Stomach (tissue), 9 donors: ENCODE data around the gene ARHGAP1. TPM values are rescaled to one million over a fixed set of nuclear protein-coding genes. Genes with fewer than 3 reads are reported as not detected.

ENCODE experiments used
- DNase-seq, 2 donors: peaks; one replicate each; pipeline versions ENCODE4 v3.0.0 to v3.0.0-alpha.2; 2013 to 2019
- H3K27ac ChIP-seq, 5 donors: fragments of 200-600 bp in 4 of 5; sonication (generic) in 4 of 5; one replicate each; pipeline ENCODE4 v1.5.1; 2013 to 2019; ENCODE audit warnings: mild to moderate bottlenecking in 1 of 5, moderate library complexity in 1 of 5
- H3K27me3 ChIP-seq, 3 donors: fragments of 200-600 bp; sonication (generic); one replicate each; pipeline ENCODE4 v1.5.1; 2017 to 2019; ENCODE audit warnings: mixed run types in 1 of 3
- H3K36me3 ChIP-seq, 4 donors: fragments of 200-600 bp; sonication (generic); 1 replicate in 3 of 4; 2 replicates in 1 of 4; pipeline ENCODE4 v1.5.1; 2016 to 2019
- H3K4me1 ChIP-seq, 4 donors: fragments of 200-600 bp; sonication (generic); one replicate each; pipeline ENCODE4 v1.5.1; 2016 to 2019
- H3K4me3 ChIP-seq, 4 donors: fragments of 200-600 bp; sonication (generic) in 3 of 4; one replicate each; pipeline ENCODE4 v1.5.1; 2016 to 2019; ENCODE audit warnings: mild to moderate bottlenecking in 1 of 4
- H3K9me3 ChIP-seq, 4 donors: fragments of 200-600 bp; sonication (generic); one replicate each; pipeline ENCODE4 v1.5.1; 2016 to 2019
- CTCF ChIP-seq, 7 experiments: fragments of 450-650 bp in 4 of 7; fragments of 200-600 bp in 3 of 7; sonication (generic) in 3 of 7; IDR thresholded peaks; one replicate each; pipeline ENCODE4 v1.5.1; 2016 to 2019; ENCODE audit warnings: antibody characterized with exemption in 7 of 7, control low read depth in 2 of 7, mild to moderate bottlenecking in 1 of 7
- EP300 ChIP-seq: sonication (generic); formaldehyde crosslinking; IDR thresholded peaks from one replicate; pipeline ENCODE4 v1.6.1; 2017; ENCODE audit warnings: antibody characterized with exemption
- POLR2A ChIP-seq, 4 donors: fragments of 450-650 bp; IDR thresholded peaks; one replicate each; pipeline ENCODE4 v1.6.1; 2016; ENCODE audit warnings: antibody characterized with exemption in 4 of 4, control low read depth in 2 of 4, mild to moderate bottlenecking in 1 of 4, moderate library complexity in 1 of 4
- POLR2AphosphoS5 ChIP-seq, 3 donors: sonication (generic); formaldehyde crosslinking; IDR thresholded peaks; one replicate each; pipeline ENCODE4 v1.6.1; 2016; ENCODE audit warnings: antibody characterized with exemption in 3 of 3
- WGBS, 5 donors: extraction: QIAGEN DNeasy Blood & Tissue Kit in 3 of 5; methylation state at CpG; one replicate each; pipeline versions ENCODE4 v1.1.5 to v1.1.7; 2013 to 2018; 5-methylcytosine and 5-hydroxymethylcytosine counted together
- intact Hi-C: fragments of 100-400 bp; cut with DNase I; formaldehyde crosslinking; loops from one replicate; pipeline ENCODE4 v1.15.1; 2023; ENCODE audit warnings: low total_unique reads
- polyA plus RNA-seq, 3 donors: library from polyadenylated mRNA; stranded (reverse); fragments of 200-250 nt; gene quantifications; one replicate each; pipeline ENCODE4 v1.2.3, GENCODE V29; 2013
- total RNA-seq, 5 donors: library from RNA; depleted of rRNA; stranded (reverse); fragments of >200 nt; gene quantifications; one replicate each; pipeline versions ENCODE4 v1.1.0 to v1.2.3, GENCODE V29; 2014 to 2016
- donor health status: healthy with polysubstance abuse.
- donor health status: Bipolar disorder and iron deficiency.
- donor health status: healthy.

The ARHGAP1 gene
- total and polyA plus RNA-seq, 8 donors: 21.1 to 82.9 (median 31.3) TPM

DNA sequence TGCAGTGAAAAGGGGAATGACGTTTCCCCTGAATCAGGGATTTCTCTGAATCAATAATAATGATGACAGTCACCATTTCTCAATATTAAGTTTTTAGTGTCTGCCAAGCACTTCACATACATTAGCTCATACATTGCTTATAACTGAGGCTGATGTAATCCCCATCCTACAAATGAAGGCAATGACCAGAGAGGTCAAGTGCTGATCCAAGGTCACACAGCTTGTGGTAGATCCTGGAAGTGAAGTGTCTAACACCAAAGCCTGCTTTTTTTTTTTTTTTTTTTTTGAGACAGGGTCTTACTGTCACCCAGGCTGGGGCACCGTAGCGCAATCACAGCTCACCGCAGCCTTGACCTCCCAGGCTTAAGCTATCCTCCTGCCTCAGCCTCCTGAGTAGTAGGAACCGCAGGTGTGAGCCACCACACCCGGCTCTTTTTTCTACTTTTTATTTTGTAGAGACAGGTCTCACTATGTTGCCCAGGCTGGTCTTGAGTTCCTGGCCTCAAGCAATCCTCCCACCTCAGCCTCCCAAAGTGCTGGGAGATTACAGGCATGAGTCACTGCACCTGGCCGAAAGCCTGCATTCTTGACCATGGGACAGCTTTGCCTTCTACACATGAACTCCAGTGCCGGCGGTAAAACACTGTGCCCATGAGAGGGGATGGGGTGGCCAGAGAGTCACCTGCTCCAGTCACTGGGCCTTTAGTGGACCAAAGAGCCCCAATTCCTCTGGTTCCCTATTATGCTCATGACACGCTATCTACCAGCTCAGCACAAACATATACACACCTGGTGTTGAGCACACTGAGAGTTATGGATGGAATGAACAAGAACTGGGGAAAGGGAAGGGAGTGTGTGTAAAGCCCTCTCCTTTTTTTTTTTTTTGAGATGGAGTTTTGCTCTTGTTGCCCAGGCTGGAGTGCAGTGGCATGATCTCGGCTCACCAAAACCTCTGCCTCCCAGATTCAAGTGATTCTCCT lies 17.4 kb downstream of the ARHGAP1 start:
- peak overlapping the region in 1 of 5 donors; percentile 31 for H3K27ac ChIP-seq
- no peaks in the 10 kb centered on the region for H3K27me3 ChIP-seq
- intact Hi-C loops: no loop called here
- 88 to 94% (median 90%) methylated on average over 11 of the region's 11 CpGs for WGBS, 5 donors
- peaks cover 4 to 27% (median 6%) of the 10 kb centered on the region in 4 donors for H3K4me1 ChIP-seq
- H3K4me3 ChIP-seq: no peak overlapping the region
- TF ChIP-seq CTCF (IDR thresholded peaks at IDR 0.05) (no peak), POLR2AphosphoS5 (IDR thresholded peaks at IDR 0.05) (no peak), EP300 (no peak), POLR2A (IDR thresholded peaks at IDR 0.05) (no peak)
- peaks cover 73 to 99% (median 95%) of the 10 kb centered on the region in 4 donors for H3K36me3 ChIP-seq
- DNase-seq: no peak
- H3K9me3 ChIP-seq: no peaks in the 10 kb centered on the region

DNA sequence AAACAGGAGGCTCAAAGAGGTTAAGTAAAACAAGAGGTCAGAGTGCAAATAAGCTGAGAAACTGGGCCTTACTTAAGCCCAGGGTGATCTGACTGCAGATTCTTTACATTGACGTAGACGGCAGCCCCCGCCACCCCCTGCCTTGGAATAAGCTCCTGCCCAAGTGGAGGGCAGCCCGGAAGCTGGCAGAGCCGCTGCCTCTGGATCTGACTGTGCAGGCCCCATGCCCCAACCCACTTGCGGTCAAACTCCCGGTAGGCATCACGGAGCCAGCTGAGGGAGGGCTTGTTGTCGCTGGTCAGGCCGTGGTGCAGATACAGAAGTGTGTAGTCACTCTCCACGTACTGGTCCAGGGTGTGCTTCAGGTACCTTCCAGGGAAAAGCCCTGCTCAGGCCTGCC lies 18.6 kb downstream of the ARHGAP1 start:
- intact Hi-C loops: no loop called here
- no peak for DNase-seq
- no peak overlapping the region for H3K27ac ChIP-seq
- H3K36me3 ChIP-seq: peaks cover 66 to 99% (median 95%) of the 10 kb centered on the region in 4 donors
- 92 to 97% (median 95%) methylated on average over 6 to 11 of the region's 11 CpGs for WGBS, 5 donors
- H3K9me3 ChIP-seq: no peaks in the 10 kb centered on the region
- no peak overlapping the region for H3K4me3 ChIP-seq
- no peaks in the 10 kb centered on the region for H3K27me3 ChIP-seq
- H3K4me1 ChIP-seq: peaks cover 0 to 24% (median 7%) of the 10 kb centered on the region in 4 donors
- TF ChIP-seq EP300: no peak
- no peak for TF ChIP-seq POLR2AphosphoS5 (IDR thresholded peaks at IDR 0.05)

DNA sequence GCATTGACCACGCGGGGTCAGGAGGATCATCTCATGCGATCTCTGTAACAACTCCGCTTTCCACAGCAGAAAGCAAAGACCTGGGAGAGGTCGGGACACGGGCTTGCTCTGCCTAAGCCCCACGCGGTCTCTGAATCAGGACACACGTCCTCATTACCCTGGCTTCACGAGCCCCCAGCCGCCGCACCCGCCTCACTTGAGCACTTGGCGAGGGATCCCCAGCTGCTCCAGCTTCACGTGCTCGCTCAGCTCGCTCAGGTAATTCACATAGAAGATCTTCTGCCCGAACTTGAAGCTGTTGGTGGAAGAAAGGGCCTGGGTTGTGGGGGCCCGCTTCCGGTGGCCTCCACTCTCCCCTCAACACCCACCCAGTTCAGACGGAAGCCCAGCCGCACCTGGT lies 19.6 kb downstream of the ARHGAP1 start:
- Histone ChIP-seq H3K9me3 (no peaks in the 10 kb centered on the region), H3K4me1 (peaks cover 6 to 33% (median 16%) of the 10 kb centered on the region in 4 donors), H3K36me3 (peaks cover 56 to 93% (median 91%) of the 10 kb centered on the region in 4 donors), H3K27ac (no peak overlapping the region), H3K27me3 (no peaks in the 10 kb centered on the region), H3K4me3 (no peak overlapping the region)
- 89 to 93% (median 93%) methylated on average over 22 of the region's 22 CpGs for WGBS, 5 donors
- intact Hi-C loops: no loop called here
- no peak for TF ChIP-seq EP300
- no peak for TF ChIP-seq CTCF (IDR thresholded peaks at IDR 0.05)
- no peak for TF ChIP-seq POLR2A (IDR thresholded peaks at IDR 0.05)
- no peak for TF ChIP-seq POLR2AphosphoS5 (IDR thresholded peaks at IDR 0.05)
- DNase-seq: no peak

- intact Hi-C loops: no loop called here
- no peak for DNase-seq
- Histone ChIP-seq H3K9me3 (no peaks in the 10 kb centered on the region), H3K27me3 (no peaks in the 10 kb centered on the region), H3K4me1 (peaks cover 11 to 39% (median 22%) of the 10 kb centered on the region in 4 donors), H3K27ac (no peak overlapping the region), H3K36me3 (peaks cover 56 to 88% (median 86%) of the 10 kb centered on the region in 4 donors), H3K4me3 (no peak overlapping the region)
- 86 to 93% (median 93%) methylated on average over 16 to 21 of the region's 21 CpGs for WGBS, 5 donors
- TF ChIP-seq POLR2A (IDR thresholded peaks at IDR 0.05) (no peak), CTCF (IDR thresholded peaks at IDR 0.05) (no peak), EP300 (no peak), POLR2AphosphoS5 (IDR thresholded peaks at IDR 0.05) (no peak)
Measured at GRCh38 chr11:46680164-46680760, 20.2 kb downstream of the ARHGAP1 start.
